ENCODE results near the gene USP43.
A peak's percentile ranks its signal among the peaks of the same experiment; 100 is the strongest.

USP43 gene

GRCh38 chr17:9725575-9725974 is 80.3 kb downstream of the USP43 start:
- Histone ChIP-seq H3K27me3 (ENCODE audit: insufficient read depth, low read length, poor library complexity) (no peaks in the 10 kb centered on the region), H3K27ac (ENCODE audit: low read depth, low read length) (no peak overlapping the region), H2BK120ac (ENCODE audit: low read depth, low read length) (no peak overlapping the region), H3K4me3 (ENCODE audit: low read length) (no peak overlapping the region), H3K36me3 (ENCODE audit: control insufficient read depth, insufficient read depth, low read length) (no peaks in the 10 kb centered on the region), H2AK5ac (ENCODE audit: low read length) (no peak overlapping the region), H3K79me2 (ENCODE audit: control insufficient read depth, insufficient read depth, low read length) (no peaks in the 10 kb centered on the region), H3K9ac (ENCODE audit: low read length) (no peak overlapping the region), H3K56ac (ENCODE audit: low read length) (no peak overlapping the region), H3K4me2 (ENCODE audit: low read length) (no peak overlapping the region), H4K5ac (ENCODE audit: low read length) (no peak overlapping the region), H3K23ac (ENCODE audit: low read length) (no peak overlapping the region), H3K18ac (ENCODE audit: low read length) (no peak overlapping the region), H3K79me1 (ENCODE audit: low read length) (no peaks in the 10 kb centered on the region), H2BK5ac (ENCODE audit: low read length) (no peak overlapping the region), H2BK15ac (replicated peaks; ENCODE audit: low read depth) (no peak overlapping the region), H3K4me1 (ENCODE audit: control insufficient read depth, low read depth, low read length) (no peaks in the 10 kb centered on the region), H3K4ac (ENCODE audit: low read depth, low read length) (no peak overlapping the region), H4K8ac (ENCODE audit: low read depth, low read length) (no peak overlapping the region)
- DNase-seq: no peak
- WGBS (ENCODE audit: extremely low coverage, insufficient coverage, low lambda C conversion rate): no CpG with 5 or more reads among the region's 9 CpGs

- DNase-seq: no peak
- H3K79me2 ChIP-seq (ENCODE audit: control insufficient read depth, insufficient read depth, low read length): no peaks in the 10 kb centered on the region
- no CpG with 5 or more reads among the region's 6 CpGs for WGBS (ENCODE audit: extremely low coverage, insufficient coverage, low lambda C conversion rate)
Measured at GRCh38 chr17:9726291-9726690, 81.0 kb downstream of the USP43 start.

GRCh38 chr17:9728005-9728404 is 82.7 kb downstream of the USP43 start:
- Histone ChIP-seq H2BK5ac (ENCODE audit: low read length) (no peak overlapping the region), H3K9ac (ENCODE audit: low read length) (no peak overlapping the region), H3K36me3 (ENCODE audit: control insufficient read depth, insufficient read depth, low read length) (no peaks in the 10 kb centered on the region), H4K5ac (ENCODE audit: low read length) (no peak overlapping the region), H3K56ac (ENCODE audit: low read length) (no peak overlapping the region), H2BK120ac (ENCODE audit: low read depth, low read length) (no peak overlapping the region), H4K8ac (ENCODE audit: low read depth, low read length) (no peak overlapping the region), H3K27me3 (ENCODE audit: insufficient read depth, low read length, poor library complexity) (no peaks in the 10 kb centered on the region), H2BK15ac (replicated peaks; ENCODE audit: low read depth) (no peak overlapping the region), H3K79me1 (ENCODE audit: low read length) (no peaks in the 10 kb centered on the region), H3K4me3 (ENCODE audit: low read length) (no peak overlapping the region), H3K4ac (ENCODE audit: low read depth, low read length) (no peak overlapping the region), H3K27ac (ENCODE audit: low read depth, low read length) (no peak overlapping the region), H3K23ac (ENCODE audit: low read length) (no peak overlapping the region), H2AK5ac (ENCODE audit: low read length) (no peak overlapping the region), H3K18ac (ENCODE audit: low read length) (no peak overlapping the region), H3K4me2 (ENCODE audit: low read length) (no peak overlapping the region), H3K79me2 (ENCODE audit: control insufficient read depth, insufficient read depth, low read length) (no peaks in the 10 kb centered on the region), H3K4me1 (ENCODE audit: control insufficient read depth, low read depth, low read length) (no peaks in the 10 kb centered on the region)
- DNase-seq: no peak
- WGBS (ENCODE audit: extremely low coverage, insufficient coverage, low lambda C conversion rate): no CpG with 5 or more reads among the region's 18 CpGs

More at GRCh38 chr17:9726291-9726690, 81.0 kb downstream of the USP43 start:
- H4K5ac ChIP-seq (ENCODE audit: low read length): no peak overlapping the region
- no peak overlapping the region for H3K27ac ChIP-seq (ENCODE audit: low read depth, low read length)
- no peak overlapping the region for H4K8ac ChIP-seq (ENCODE audit: low read depth, low read length)
- no peaks in the 10 kb centered on the region for H3K4me1 ChIP-seq (ENCODE audit: control insufficient read depth, low read depth, low read length)
- no peak overlapping the region for H3K18ac ChIP-seq (ENCODE audit: low read length)
- no peak overlapping the region for H2BK5ac ChIP-seq (ENCODE audit: low read length)
- no peak overlapping the region for H3K9ac ChIP-seq (ENCODE audit: low read length)
- no peak overlapping the region for H3K4me2 ChIP-seq (ENCODE audit: low read length)
- no peaks in the 10 kb centered on the region for H3K27me3 ChIP-seq (ENCODE audit: insufficient read depth, low read length, poor library complexity)
- H3K56ac ChIP-seq (ENCODE audit: low read length): no peak overlapping the region
- H2BK120ac ChIP-seq (ENCODE audit: low read depth, low read length): no peak overlapping the region
- no peak overlapping the region for H2BK15ac ChIP-seq (replicated peaks; ENCODE audit: low read depth)
- no peak overlapping the region for H3K23ac ChIP-seq (ENCODE audit: low read length)
- H3K36me3 ChIP-seq (ENCODE audit: control insufficient read depth, insufficient read depth, low read length): no peaks in the 10 kb centered on the region
- H2AK5ac ChIP-seq (ENCODE audit: low read length): no peak overlapping the region
- no peak overlapping the region for H3K4me3 ChIP-seq (ENCODE audit: low read length)
- H3K79me1 ChIP-seq (ENCODE audit: low read length): no peaks in the 10 kb centered on the region
- H3K4ac ChIP-seq (ENCODE audit: low read depth, low read length): no peak overlapping the region

GRCh38 chr17:9728564-9728963 is 83.2 kb downstream of the USP43 start:
- H3K27ac ChIP-seq (ENCODE audit: low read depth, low read length): no peak overlapping the region
- no peak overlapping the region for H2BK120ac ChIP-seq (ENCODE audit: low read depth, low read length)
- H4K5ac ChIP-seq (ENCODE audit: low read length): no peak overlapping the region
- no peak overlapping the region for H3K18ac ChIP-seq (ENCODE audit: low read length)
- no peaks in the 10 kb centered on the region for H3K79me1 ChIP-seq (ENCODE audit: low read length)
- DNase-seq: no peak
- WGBS (ENCODE audit: extremely low coverage, insufficient coverage, low lambda C conversion rate): no CpG with 5 or more reads among the region's 12 CpGs
- no peaks in the 10 kb centered on the region for H3K27me3 ChIP-seq (ENCODE audit: insufficient read depth, low read length, poor library complexity)
- H3K4me2 ChIP-seq (ENCODE audit: low read length): no peak overlapping the region
- H3K56ac ChIP-seq (ENCODE audit: low read length): no peak overlapping the region
- no peak overlapping the region for H2BK5ac ChIP-seq (ENCODE audit: low read length)
- no peak overlapping the region for H3K4ac ChIP-seq (ENCODE audit: low read depth, low read length)
- H3K4me1 ChIP-seq (ENCODE audit: control insufficient read depth, low read depth, low read length): no peaks in the 10 kb centered on the region
- H3K79me2 ChIP-seq (ENCODE audit: control insufficient read depth, insufficient read depth, low read length): no peaks in the 10 kb centered on the region
- H3K9ac ChIP-seq (ENCODE audit: low read length): no peak overlapping the region
- H4K8ac ChIP-seq (ENCODE audit: low read depth, low read length): no peak overlapping the region
- H2AK5ac ChIP-seq (ENCODE audit: low read length): no peak overlapping the region
- no peaks in the 10 kb centered on the region for H3K36me3 ChIP-seq (ENCODE audit: control insufficient read depth, insufficient read depth, low read length)
- H3K4me3 ChIP-seq (ENCODE audit: low read length): no peak overlapping the region
- no peak overlapping the region for H2BK15ac ChIP-seq (replicated peaks; ENCODE audit: low read depth)
- H3K23ac ChIP-seq (ENCODE audit: low read length): no peak overlapping the region

- H3K27ac ChIP-seq (ENCODE audit: low read depth, low read length): no peak overlapping the region
- no CpG with 5 or more reads among the region's 2 CpGs for WGBS (ENCODE audit: extremely low coverage, insufficient coverage, low lambda C conversion rate)
- peak; percentile 65 for DNase-seq
Measured at GRCh38 chr17:9729034-9729650, 83.8 kb downstream of the USP43 start.

More at GRCh38 chr17:9729034-9729650, 83.8 kb downstream of the USP43 start:
- no peak overlapping the region for H3K4me2 ChIP-seq (ENCODE audit: low read length)
- H3K79me1 ChIP-seq (ENCODE audit: low read length): no peaks in the 10 kb centered on the region
- H3K9ac ChIP-seq (ENCODE audit: low read length): no peak overlapping the region
- H3K56ac ChIP-seq (ENCODE audit: low read length): no peak overlapping the region
- no peak overlapping the region for H2AK5ac ChIP-seq (ENCODE audit: low read length)
- H3K4me3 ChIP-seq (ENCODE audit: low read length): no peak overlapping the region
- no peak overlapping the region for H3K18ac ChIP-seq (ENCODE audit: low read length)
- no peak overlapping the region for H4K8ac ChIP-seq (ENCODE audit: low read depth, low read length)
- no peaks in the 10 kb centered on the region for H3K4me1 ChIP-seq (ENCODE audit: control insufficient read depth, low read depth, low read length)
- no peak overlapping the region for H3K23ac ChIP-seq (ENCODE audit: low read length)
- H3K79me2 ChIP-seq (ENCODE audit: control insufficient read depth, insufficient read depth, low read length): no peaks in the 10 kb centered on the region
- no peak overlapping the region for H3K4ac ChIP-seq (ENCODE audit: low read depth, low read length)
- no peaks in the 10 kb centered on the region for H3K27me3 ChIP-seq (ENCODE audit: insufficient read depth, low read length, poor library complexity)
- H2BK5ac ChIP-seq (ENCODE audit: low read length): no peak overlapping the region
- H2BK15ac ChIP-seq (replicated peaks; ENCODE audit: low read depth): no peak overlapping the region
- no peak overlapping the region for H2BK120ac ChIP-seq (ENCODE audit: low read depth, low read length)
- no peak overlapping the region for H4K5ac ChIP-seq (ENCODE audit: low read length)
- H3K36me3 ChIP-seq (ENCODE audit: control insufficient read depth, insufficient read depth, low read length): no peaks in the 10 kb centered on the region

Measured in mesendoderm (in vitro differentiated cells).